ENCODE data around the gene MED13L.

- TF ChIP-seq POLR2A (IDR thresholded peaks at IDR 0.05): no peak
- TF ChIP-seq, protein P1, sequence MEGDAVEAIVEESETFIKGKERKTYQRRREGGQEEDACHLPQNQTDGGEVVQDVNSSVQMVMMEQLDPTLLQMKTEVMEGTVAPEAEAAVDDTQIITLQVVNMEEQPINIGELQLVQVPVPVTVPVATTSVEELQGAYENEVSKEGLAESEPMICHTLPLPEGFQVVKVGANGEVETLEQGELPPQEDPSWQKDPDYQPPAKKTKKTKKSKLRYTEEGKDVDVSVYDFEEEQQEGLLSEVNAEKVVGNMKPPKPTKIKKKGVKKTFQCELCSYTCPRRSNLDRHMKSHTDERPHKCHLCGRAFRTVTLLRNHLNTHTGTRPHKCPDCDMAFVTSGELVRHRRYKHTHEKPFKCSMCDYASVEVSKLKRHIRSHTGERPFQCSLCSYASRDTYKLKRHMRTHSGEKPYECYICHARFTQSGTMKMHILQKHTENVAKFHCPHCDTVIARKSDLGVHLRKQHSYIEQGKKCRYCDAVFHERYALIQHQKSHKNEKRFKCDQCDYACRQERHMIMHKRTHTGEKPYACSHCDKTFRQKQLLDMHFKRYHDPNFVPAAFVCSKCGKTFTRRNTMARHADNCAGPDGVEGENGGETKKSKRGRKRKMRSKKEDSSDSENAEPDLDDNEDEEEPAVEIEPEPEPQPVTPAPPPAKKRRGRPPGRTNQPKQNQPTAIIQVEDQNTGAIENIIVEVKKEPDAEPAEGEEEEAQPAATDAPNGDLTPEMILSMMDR (IDR thresholded peaks at IDR 0.05): no peak
- TF ChIP-seq POLR2AphosphoS5 (IDR thresholded peaks at IDR 0.05): no peak
Measured at GRCh38 chr12:116280595-116281290, 3.2 kb upstream of the MED13L start.
